Measurements from ENCODE around the gene ISLR. TPM values are rescaled to one million over a fixed set of nuclear protein-coding genes. Genes with fewer than 3 reads are reported as not detected.

ISLR gene
- total and polyA plus RNA-seq, 2 of the 8 experiments (the other 6 are each of a cell fraction or from before 2014, with no cell fraction given), result 0.29 to 0.35 TPM

DNA sequence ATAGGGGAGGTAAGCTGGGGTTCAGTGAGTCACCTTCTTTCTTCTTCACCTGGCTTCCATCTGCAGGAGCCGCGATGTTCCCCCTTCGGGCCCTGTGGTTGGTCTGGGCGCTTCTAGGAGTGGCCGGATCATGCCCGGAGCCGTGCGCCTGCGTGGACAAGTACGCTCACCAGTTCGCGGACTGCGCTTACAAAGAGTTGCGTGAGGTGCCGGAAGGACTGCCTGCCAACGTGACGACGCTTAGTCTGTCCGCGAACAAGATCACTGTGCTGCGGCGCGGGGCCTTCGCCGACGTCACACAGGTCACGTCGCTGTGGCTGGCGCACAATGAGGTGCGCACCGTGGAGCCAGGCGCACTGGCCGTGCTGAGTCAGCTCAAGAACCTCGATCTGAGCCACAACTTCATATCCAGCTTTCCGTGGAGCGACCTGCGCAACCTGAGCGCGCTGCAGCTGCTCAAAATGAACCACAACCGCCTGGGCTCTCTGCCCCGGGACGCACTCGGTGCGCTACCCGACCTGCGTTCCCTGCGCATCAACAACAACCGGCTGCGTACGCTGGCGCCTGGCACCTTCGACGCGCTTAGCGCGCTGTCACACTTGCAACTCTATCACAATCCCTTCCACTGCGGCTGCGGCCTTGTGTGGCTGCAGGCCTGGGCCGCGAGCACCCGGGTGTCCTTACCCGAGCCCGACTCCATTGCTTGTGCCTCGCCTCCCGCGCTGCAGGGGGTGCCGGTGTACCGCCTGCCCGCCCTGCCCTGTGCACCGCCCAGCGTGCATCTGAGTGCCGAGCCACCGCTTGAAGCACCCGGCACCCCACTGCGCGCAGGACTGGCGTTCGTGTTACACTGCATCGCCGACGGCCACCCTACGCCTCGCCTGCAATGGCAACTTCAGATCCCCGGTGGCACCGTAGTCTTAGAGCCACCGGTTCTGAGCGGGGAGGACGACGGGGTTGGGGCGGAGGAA is 40.5 kb upstream of the ISLR start (continued):
- TF ChIP-seq, protein P1, sequence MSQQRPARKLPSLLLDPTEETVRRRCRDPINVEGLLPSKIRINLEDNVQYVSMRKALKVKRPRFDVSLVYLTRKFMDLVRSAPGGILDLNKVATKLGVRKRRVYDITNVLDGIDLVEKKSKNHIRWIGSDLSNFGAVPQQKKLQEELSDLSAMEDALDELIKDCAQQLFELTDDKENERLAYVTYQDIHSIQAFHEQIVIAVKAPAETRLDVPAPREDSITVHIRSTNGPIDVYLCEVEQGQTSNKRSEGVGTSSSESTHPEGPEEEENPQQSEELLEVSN (IDR thresholded peaks at IDR 0.05), result peak; percentile 86
- no peak for TF ChIP-seq FOSL1 (IDR thresholded peaks at IDR 0.05; ENCODE audit: insufficient read depth, low read depth, low read length)
- TF ChIP-seq SIRT6 (IDR thresholded peaks at IDR 0.05; ENCODE audit: low read length), result no peak
- TF ChIP-seq TCF12 (IDR thresholded peaks at IDR 0.05; ENCODE audit: low read depth, low read length), result no peak
- no peak for TF ChIP-seq SIN3A (conservative IDR thresholded peaks at IDR 0.05 in 1 of 2, IDR thresholded peaks at IDR 0.05 in 1 of 2; ENCODE audit: low read depth in 1 of 2, low read length in 2 of 2)

All from H1 (cell line).